T-helper 2 cell treated with Interferon-gamma antibody and Interleukin-4, amounts not matched to agents 100 ng/mL and 5 ng/mL, for 36 hours (primary cell): ENCODE results near the gene MYH6. TPM values are rescaled to one million over a fixed set of nuclear protein-coding genes. Genes with fewer than 3 reads are reported as not detected.

Source experiments
- intact Hi-C: fragments of 100-400 bp; cut with micrococcal nuclease; formaldehyde crosslinking; loops from one replicate; pipeline ENCODE4 v1.15.1; 2023
- total RNA-seq: library from RNA; stranded (reverse); gene quantifications from 2 replicates; pipeline ENCODE4 v1.2.3, GENCODE V29; 2022

Gene MYH6
- total RNA-seq, 1 donor from 2014 or later: not detected

DNA sequence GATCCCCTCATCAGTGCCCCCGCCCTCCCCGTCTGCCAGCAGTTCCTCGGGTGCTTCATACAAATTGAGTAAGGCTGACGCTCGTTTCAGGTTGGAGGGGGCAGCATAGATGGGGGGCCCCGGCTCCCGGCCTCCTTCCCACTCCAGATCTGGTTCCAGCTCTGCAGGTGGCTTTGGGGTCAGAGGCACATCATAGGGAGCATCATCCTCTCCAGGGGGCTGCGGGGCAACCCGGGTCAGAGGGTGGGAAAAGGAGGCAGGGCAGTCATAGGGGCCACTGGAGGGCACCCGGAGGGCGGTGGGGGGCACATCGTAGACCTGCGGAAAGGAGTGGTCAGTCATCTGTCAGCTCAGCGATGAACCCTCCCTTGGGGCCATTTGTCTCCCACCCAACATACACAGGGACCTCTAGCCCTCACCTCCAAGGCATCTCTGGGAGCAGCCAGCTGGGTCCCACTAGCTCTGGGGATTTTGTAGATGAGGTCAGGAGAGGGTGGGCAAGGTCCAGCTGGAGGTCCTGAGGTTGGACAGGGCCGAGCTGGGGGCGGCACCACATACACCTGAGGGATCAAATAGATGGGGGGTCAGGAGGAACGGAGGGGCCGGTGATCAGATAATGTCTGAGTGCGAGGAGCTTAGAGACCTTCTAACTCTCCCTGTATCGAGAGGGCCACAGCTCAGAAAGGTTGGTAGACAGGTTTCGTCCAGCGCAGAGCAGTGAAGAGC lies 48.2 kb downstream of the MYH6 start:
- intact Hi-C loops: no loop called here

- intact Hi-C loops: no loop called here
Observed at GRCh38 chr14:23359167-23359626, 48.9 kb downstream of the MYH6 start.

DNA sequence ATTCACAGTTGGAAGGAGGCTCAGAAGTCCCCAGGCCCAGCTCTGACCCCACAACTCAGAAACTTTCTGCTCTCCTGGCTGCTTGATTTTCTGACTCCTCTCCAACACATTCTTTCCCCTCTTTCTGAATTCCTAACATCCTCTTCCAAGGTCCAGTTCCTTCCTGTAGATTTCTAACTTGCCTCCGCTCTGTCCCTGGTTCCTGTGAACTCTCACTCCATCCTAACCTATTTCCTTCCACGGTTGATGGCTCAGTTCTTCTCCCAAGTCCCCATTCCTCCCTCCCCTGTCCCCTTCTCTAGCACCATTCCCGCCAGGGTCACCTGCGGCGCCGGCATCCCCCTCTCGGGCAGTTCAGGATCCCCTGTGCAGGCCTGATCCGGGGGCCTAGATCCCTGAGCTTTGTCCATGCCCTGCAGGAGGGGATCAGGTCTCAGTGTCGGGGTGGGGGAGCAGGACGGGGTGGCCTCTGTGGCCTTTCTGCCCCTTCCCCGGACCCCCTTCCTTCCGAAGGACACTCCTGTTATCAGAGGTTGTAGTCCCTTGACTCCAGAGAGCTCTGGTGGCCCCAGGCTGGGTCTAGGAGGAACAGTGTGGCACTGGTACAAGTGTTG lies 49.4 kb downstream of the MYH6 start:
- intact Hi-C loops: no loop called here

GRCh38 chr14:23358042-23358441 lies 50.0 kb downstream of the MYH6 start:
- intact Hi-C loops: no loop called here

DNA sequence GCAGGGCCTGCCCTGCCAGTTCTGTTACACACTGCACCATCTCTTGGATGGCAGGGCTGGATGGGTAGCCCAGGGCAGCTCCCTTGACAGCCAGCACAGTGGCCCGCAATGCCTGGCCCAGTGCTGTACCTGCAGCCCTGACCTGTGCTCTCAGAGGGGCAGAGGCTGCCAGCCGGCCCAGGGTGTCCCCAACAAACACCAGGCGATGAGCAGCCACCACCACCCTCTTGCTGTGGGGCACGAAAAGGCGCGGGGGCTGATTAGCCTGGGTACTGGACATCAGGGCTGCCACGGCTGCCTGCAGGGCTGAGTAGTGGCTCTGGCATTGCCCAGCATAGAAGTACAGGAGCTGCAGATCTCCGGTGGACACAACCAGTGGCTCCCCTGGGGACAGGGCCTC lies 50.8 kb downstream of the MYH6 start:
- intact Hi-C loops: no loop called here

DNA sequence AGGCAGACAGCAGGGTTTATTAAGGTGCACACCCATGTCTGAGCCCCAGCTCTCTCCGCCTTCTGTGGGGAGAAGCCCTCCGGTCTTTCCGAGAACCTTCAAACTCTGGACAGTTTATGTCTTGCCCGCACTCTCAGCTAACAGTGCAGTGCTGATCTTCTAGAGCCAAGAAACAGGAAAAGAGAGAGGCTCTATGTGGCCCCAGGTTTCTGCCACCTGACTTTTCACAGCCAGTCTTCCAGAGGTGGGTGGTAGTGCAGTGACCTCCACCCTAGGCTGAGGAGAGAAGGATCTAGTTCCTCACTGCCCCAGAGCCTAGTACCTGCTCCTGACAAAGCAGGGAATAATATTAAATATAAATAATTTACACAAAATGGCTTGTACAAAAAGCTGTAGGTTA lies 51.4 kb downstream of the MYH6 start:
- intact Hi-C loops: no loop called here

- intact Hi-C loops: no loop called here
Observed at GRCh38 chr14:23355871-23356435, 52.1 kb downstream of the MYH6 start.

- intact Hi-C loops: no loop called here
Observed at GRCh38 chr14:23354990-23355389, 53.1 kb downstream of the MYH6 start.

DNA sequence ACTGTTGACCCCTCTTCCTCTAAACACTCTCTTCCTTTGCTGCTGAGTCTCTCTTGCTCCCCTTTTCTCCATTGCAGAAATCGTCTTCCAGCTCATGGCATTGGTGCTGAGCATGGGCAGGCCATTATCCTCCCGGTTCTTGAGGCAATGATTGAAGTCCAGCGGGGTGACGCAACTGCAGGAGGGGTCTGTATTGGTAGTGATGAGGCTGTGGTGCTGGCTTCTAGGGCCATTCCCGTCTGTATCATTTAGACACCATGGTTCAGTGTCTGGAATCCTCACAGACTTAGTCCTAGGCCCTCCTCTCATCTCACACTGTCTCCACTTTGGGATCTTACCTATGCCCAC lies 54.7 kb downstream of the MYH6 start:
- intact Hi-C loops: no loop called here

GRCh38 chr14:23352506-23353432 lies 55.3 kb downstream of the MYH6 start, which contains the start of gene SLC22A17:
Gene SLC22A17 (minus strand): TSS chr14:23352887.
- intact Hi-C loops: no loop called here

GRCh38 chr14:23351681-23352505 lies 56.2 kb downstream of the MYH6 start:
- intact Hi-C loops: no loop called here

GRCh38 chr14:23349156-23349845 lies 58.8 kb downstream of the MYH6 start:
- intact Hi-C loops: no loop called here

- intact Hi-C loops: no loop called here
Observed at GRCh38 chr14:23348297-23348655, 59.8 kb downstream of the MYH6 start.

DNA sequence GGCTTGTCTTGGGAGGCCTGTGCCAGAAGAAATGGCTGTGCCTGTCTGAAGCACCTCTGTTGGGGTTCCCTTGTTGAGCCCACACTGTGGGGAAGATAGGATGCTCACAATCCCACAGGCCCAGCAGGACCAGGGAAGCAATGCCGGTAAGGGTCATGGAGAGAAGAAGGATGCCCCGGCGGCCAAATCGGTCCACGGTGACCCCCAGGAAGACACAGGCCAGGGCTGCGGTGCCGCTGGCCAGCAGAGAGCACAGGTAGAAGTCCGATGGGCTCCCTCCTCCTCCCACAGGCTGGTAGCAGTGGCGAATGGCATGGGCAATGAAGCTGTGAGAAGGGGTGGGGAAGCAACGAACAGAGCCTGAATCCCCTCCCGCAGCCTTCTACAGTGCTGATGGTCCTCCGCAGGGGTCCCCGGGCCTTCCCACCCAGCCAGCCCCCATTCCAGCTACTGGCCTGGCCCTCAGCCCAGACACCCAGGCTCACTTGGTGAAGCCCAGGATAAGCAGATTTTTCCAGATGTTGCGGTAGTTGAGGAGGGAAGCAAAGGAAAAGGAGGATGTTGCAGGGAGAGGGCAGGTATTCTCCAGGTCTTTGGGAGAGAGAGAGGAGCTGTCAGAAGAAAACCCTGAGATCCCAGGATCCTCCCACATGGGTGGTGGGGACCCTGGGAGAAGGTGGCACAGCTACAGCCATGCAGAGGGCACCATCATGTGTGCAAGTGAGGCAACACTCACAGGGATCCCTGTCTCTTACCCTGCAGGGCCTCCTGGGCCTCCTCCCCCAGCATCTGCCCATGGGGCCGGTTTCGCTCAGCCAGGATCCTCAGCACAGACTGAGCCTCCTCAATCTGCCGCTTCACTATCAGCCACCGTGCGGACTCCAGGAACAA lies 60.4 kb downstream of the MYH6 start:
- intact Hi-C loops: no loop called here

DNA sequence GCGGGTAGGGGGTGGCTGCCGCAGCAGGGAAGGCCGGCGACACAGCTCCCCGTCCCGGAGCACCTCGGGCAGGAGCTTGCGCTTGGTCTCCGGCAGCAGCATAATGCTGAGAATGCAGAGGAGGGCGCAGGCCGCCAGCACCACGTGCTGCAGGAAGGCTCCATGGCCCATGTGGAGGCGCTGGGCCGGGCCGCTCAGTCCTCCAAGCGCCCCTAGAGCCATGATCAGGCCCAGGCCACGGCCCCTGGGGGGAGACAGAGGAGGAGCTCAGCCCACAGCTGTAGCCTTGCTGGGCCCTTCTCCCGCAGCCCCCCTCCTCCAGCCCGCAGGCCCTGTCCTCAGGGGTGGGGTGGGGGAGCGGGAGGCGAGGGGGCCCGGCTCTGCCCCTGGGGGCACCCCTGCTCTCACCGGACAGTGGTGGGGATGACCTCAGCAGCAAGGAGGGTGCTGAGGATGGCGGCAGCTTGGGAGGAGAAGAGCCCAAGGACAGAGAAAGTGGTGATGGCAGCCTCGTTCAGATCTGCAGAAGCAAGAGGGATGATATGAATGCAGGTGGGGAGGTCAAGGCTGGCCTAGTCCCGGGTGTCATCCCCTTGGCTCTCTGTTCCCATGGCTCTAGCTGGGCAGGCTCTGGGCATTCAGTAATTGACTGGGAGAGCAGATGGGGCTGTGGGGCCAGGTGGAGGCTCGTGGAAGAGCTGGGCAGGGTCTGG lies 61.2 kb downstream of the MYH6 start:
- intact Hi-C loops: no loop called here

DNA sequence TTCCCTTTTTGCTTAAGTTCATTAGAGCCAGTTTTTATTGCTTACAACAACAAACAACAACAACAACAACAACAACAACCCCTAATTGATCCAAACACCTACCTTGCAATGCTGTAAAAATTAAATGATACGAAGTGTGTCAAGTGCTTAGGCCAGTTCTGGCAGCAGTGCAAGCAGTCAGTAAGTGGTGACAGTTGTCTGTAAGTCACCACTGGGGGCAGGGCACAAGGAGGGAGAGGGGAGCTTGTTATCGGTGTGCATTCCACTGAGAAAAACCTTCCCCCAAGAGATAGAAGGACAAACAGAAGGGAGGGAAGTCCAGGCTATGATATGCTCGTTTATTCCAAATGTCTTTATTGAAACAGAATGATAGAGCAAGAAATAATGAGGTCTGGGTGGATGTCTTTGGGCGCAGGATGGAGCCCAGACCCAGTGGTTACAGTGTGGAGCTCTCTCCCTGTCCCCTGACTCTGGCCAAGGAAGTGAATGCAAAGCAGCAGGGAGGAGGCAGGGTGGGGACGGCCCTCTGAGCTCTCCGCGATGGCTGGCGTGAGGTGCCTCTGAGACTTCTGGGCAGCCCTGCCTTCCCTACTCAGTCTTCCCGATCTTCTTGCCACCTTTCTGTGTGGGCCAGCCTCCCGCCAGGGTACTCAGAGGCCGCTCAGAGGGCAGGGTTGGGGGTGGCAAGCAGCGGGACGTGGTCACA lies 61.9 kb downstream of the MYH6 start:
- intact Hi-C loops: no loop called here

DNA sequence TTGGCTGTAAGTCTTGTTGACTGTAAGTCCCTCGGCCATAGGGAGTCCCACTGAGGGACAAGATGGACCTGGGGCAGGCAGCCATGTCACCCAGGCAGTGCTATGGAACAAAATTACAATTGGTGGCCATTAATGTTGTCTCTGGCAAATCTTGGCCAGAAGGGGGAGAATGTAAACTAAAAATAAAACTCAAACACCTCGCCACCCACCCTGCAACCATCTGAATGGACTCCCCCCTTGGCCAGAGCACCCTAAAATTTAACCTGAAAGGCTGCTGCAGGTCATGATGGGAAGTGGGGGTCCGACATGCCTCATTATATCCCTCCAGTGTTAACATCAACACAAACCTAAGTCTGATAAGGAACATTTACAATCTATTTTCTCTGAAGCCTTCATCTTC lies 63.6 kb downstream of the MYH6 start:
- intact Hi-C loops: no loop called here
